Measurements from ENCODE around the gene CD96.
"Not testable (repeated sequence)": the region's sequence is repeated elsewhere in the genome, so short reads cannot be mapped to it uniquely, and the experiment has no call there.

CD96 gene

GRCh38 chr3:111541911-111542483, at the start of gene CD96:
Gene CD96, plus strand, starts transcription at chr3:111542197. Its CDS starts 52 bp downstream, at chr3:111542249.
- DNase-seq (ENCODE audit: low spot score) = no peak

- DNase-seq (ENCODE audit: low spot score) = no peak
These were observed 48.7 kb upstream of the CD96 start for GRCh38 chr3:111493276-111493675.

DNA sequence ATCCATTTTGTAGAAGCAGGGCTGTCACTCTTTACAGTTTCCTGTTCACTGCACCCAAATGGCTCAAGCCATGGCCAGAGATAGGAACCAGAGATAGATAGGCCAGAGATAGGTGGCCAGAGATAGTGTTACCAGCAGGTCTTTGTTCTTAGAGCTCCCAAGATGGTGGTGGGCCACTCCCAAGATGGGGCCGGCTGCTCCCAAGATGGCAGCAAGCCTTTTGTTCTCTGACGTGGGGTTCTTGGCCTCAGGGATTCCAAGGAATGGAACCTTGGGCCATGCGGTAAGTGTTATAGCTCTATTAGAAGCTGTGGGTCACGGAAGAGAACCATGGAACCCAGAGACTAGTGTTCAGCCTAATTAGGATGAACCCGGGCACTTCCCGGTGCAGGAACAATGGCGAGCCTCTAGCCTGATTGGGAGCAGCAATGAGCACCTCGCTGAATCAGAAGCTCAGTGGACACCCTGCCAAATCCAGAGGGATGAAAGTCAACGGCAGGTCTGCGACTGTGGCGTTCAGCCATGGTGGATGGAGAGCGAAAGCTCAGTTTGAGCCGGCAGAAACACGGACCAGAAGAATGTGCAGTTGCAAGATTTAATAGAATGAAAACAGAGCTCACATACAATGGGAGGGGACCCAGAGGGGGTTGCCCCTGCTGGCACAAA, 45.0 kb upstream of the CD96 start:
- no peak for DNase-seq (ENCODE audit: low spot score)

GRCh38 chr3:111498022-111498421, 44.0 kb upstream of the CD96 start:
- DNase-seq (ENCODE audit: low spot score) = no peak

DNA sequence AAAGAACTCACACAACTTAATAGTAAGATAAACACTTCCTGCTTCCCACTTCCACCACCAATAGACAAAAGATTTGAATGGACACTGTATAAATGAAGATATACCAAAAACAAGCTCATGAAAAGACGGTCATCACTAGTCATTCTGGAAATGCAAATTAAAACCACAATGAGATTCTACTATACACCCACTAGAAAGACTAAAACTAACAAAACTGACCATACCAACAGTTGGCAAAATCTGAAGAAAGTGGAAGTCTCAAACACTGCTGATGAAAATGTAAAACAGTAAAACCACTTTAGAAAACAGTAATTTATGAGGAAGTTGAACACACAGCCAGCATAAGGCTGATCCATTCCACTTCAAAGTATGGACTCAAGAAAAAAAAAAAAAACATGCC, 35.6 kb upstream of the CD96 start:
- no peak for DNase-seq (ENCODE audit: low spot score)

- no peak for DNase-seq (ENCODE audit: low spot score)
These were observed 32.7 kb upstream of the CD96 start for GRCh38 chr3:111509308-111509707.

- peak; percentile 46 for DNase-seq (ENCODE audit: low spot score)
These were observed 24.2 kb upstream of the CD96 start for GRCh38 chr3:111517801-111518200.

DNA sequence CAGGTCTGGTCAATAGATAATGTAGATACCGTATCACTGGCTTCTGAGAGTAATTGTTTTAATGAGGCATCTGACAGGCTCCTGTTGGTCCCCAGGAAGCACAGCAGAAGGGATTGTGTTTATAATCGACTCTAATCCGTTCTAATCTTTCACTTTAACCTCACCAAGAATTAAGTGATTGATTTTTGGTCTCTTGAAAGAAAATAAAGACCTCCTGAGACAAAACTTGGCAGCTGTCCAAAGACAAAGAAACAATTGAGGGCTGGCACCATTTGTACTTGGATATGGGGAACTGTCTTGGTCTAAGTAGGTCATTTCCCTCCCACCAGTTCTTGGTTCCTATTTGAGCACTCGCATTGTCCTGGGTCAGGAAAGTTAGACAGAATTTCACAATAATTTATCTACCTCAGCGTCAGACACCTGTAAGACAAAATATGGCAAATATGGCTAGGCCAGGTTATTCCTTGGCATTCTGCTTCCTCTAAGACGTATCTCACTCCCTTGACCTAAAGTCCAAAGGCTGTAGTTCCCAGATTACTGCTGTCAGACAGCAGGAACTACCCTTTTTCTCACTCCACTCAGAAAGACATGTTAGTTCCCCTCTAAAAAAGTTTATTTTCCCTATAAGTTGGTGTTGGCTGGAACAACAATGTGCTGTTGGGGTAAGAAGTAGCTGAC, 22.7 kb upstream of the CD96 start:
- no peak for DNase-seq (ENCODE audit: low spot score)

DNA sequence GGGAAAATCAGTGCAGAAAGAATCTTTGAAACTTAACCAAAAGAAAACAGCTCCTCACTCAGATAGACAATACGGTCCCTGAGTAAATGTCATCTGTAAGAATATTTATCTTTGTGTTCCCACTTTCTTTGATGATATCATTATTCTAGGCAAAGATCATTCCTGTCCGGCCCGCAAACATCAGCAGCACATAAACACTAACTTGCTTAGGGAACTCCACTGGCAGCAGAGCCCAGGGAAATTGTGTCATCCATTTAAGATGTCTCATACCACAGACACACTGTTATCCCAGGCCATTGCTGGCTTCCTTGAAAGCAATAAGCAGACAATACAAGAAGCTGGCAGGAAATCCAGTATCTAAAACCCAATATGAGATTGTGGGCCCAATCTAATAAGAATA, 20.1 kb upstream of the CD96 start:
- no peak for DNase-seq (ENCODE audit: low spot score)

DNA sequence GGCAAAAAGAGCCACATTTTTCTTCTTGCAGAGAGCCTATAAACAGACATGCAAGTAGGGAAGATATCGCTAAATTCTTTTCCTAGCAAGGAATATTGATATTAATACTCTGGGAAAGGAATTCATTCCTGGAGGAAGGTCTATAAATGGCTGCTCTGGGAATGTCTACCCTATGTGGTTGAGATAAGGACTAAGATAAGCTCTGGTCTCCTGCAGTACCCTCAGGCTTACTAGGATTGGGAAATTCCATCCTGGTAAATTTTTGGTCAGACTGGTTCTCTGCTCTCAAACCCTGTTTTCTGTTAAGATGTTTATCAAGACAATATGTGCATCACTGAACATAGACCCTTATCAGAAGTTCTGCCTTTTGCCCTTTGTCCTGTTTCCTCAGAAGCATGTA, 17.5 kb upstream of the CD96 start:
- DNase-seq (ENCODE audit: low spot score) = not testable (repeated sequence)

DNA sequence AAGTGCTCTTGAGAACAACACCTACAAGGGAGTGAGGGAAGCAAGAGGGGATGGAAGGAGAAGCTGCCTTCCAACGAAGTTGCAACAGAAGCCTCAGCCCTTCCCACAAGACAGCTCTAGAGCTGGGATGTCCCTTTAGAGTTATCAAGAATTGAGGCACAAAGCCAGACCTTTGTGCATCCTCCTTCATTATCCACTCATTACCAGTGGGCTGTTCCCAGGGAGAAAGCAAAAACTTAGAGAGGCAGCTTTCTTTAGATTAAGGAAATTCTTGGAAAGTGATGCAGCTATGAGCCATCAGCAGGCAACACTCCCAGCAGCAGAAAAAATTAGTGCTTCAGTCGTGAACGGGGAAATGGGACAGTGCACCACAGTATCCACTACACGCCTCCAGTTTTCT, 10.6 kb upstream of the CD96 start:
- no peak for DNase-seq (ENCODE audit: low spot score)

- DNase-seq (ENCODE audit: low spot score) = no peak
These were observed 7.3 kb upstream of the CD96 start for GRCh38 chr3:111534701-111535100.

DNA sequence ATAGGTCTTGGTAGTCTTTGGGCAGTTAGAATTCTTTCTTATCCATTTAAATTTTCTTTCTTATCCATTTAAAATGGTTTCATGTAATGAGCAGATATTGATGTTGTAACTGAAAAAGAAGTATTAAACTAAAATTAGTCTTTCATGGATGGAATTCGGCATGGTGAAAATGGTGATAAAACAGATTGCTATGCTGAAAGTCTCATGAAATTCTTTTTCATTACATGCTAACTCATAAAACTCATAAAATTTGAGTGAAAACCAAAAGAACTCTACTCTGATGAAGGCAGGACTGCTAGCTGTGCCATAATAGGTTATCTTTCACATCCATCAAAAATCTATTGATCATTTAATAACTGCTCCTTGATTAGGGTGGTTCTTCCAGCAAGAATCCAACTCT, 3.9 kb upstream of the CD96 start:
- DNase-seq (ENCODE audit: low spot score) = no peak

DNA sequence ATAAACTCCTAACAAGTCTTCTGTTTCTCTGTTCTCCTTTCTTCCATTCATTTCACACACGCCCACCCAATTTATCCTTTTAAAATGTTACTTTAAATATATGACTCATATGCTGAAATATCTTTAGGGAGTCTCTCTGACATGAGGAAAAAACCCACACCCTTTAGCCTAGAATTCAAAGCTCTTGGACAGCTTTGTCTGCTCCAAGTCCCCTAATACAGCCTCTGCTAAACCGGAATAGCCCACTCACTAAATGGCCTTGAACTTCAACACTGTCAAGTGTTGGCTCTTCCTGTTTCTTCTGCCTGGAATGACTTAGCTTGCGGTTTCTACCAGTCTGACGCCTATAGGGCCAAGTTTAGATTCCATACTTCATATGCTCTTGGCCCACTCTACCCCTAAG, 3.3 kb upstream of the CD96 start:
- peak; percentile 19 for DNase-seq (ENCODE audit: low spot score)

GRCh38 chr3:111539351-111540331, 2.4 kb upstream of the CD96 start:
- peak; percentile 60 for DNase-seq (ENCODE audit: low spot score)

DNA sequence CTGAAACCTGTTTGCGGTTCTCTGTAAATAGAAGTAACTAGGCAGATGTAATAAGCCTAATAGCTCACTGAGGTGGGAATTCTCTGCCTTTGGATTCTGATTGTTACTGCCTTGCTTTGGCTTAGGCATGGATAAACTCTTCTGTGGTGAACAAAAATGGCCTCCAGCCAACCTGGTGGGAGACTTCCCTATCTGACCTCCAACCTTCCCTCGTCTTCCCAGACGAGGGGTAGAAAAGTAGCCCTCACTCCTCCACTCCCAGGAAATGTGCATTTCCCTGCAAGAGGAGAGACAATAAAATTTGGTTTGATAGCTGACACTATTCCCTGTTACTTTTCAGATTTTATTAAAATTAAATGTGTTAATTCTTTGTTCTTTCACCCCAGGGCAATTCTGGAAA, 606 bp upstream of the CD96 start:
- DNase-seq (ENCODE audit: low spot score) = no peak

DNA sequence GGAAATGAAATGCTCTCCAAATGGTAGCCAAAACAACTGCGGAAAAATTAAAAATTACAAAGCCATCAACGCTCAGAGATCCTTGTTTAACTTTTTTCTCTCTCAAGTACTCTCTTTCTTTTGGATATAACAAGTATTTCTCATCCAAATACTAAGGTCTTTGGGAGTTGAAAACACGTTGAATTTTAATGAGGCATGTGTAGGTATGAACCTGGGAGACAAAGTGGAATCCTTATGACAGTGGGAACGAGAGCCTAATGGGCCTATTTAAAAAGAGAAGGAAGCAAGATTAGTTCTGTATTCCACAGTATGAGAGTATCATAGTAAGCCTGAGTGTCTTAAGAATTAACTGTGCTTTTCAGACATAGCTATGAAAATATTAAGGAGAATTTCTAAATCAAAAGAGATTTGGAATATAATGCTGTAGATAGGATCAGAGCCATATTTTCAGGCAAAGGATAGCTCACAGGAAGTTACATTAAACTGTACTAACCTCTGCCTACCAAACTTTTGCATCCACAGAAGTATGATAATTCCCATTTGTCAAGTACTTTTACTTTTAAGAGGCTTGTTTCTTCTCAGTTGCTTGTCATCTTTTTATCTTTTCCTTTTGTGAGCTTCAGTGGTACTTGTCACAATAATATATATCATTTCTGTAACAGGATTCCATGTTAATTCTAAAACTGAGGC, 759 bp downstream of the CD96 start:
- DNase-seq (ENCODE audit: low spot score) = no peak

- DNase-seq (ENCODE audit: low spot score) = no peak
These were observed 3.4 kb downstream of the CD96 start for GRCh38 chr3:111545349-111545748.

- no peak for DNase-seq (ENCODE audit: low spot score)
These were observed 5.6 kb downstream of the CD96 start for GRCh38 chr3:111547631-111548030.

GRCh38 chr3:111548092-111548491, 6.1 kb downstream of the CD96 start:
- no peak for DNase-seq (ENCODE audit: low spot score)

GRCh38 chr3:111548756-111549155, 6.8 kb downstream of the CD96 start:
- DNase-seq (ENCODE audit: low spot score) = no peak

GRCh38 chr3:111561902-111562301, 19.9 kb downstream of the CD96 start:
- not testable (repeated sequence) for DNase-seq (ENCODE audit: low spot score)

All from SW480 (cell line).